Activated T-helper 9 cell treated with anti-CD3 and anti-CD28 coated beads, Interleukin-2, amount 50 U/mL, for 16 hours (primary cell): ENCODE measurements around the gene STRA8.

ENCODE experiments used
- DNase-seq: peaks from one replicate; pipeline ENCODE4 v3.0.0-alpha.2; 2020; ENCODE audit warnings: low read depth

The STRA8 gene

GRCh38 chr7:135269921-135270320 lies 36.3 kb downstream of the STRA8 start:
- no peak for DNase-seq

- DNase-seq: no peak
Observed at GRCh38 chr7:135270577-135271254, 37.1 kb downstream of the STRA8 start.

GRCh38 chr7:135271255-135271615 lies 37.6 kb downstream of the STRA8 start:
- DNase-seq: no peak

GRCh38 chr7:135272303-135272702 lies 38.7 kb downstream of the STRA8 start:
- DNase-seq: no peak

- no peak for DNase-seq
Observed at GRCh38 chr7:135273581-135273980, 39.9 kb downstream of the STRA8 start.

- DNase-seq: peak; percentile 49
Observed at GRCh38 chr7:135274495-135275268, 41.0 kb downstream of the STRA8 start.

- DNase-seq: no peak
Observed at GRCh38 chr7:135275971-135276580, 42.4 kb downstream of the STRA8 start.

GRCh38 chr7:135277161-135277560 lies 43.5 kb downstream of the STRA8 start:
- DNase-seq: no peak

GRCh38 chr7:135281363-135281949 lies 47.8 kb downstream of the STRA8 start:
- DNase-seq: peak; percentile 40

- no peak for DNase-seq
Observed at GRCh38 chr7:135282561-135283254, 49.1 kb downstream of the STRA8 start.

GRCh38 chr7:135283959-135284638 lies 50.5 kb downstream of the STRA8 start:
- no peak for DNase-seq

- DNase-seq: no peak
Observed at GRCh38 chr7:135285547-135286233, 52.1 kb downstream of the STRA8 start.

- no peak for DNase-seq
Observed at GRCh38 chr7:135286876-135287275, 53.2 kb downstream of the STRA8 start.

- DNase-seq: no peak
Observed at GRCh38 chr7:135290594-135290993, 57.0 kb downstream of the STRA8 start.

- DNase-seq: no peak
Observed at GRCh38 chr7:135291809-135292253, 58.2 kb downstream of the STRA8 start.

- no peak for DNase-seq
Observed at GRCh38 chr7:135299235-135299634, 65.6 kb downstream of the STRA8 start.

- DNase-seq: no peak
Observed at GRCh38 chr7:135300913-135301765, 67.5 kb downstream of the STRA8 start.
